HG03196 (cell line): Measurements from ENCODE around the gene DLG3.
"Not testable (repeated sequence)": the region's sequence is repeated elsewhere in the genome, so short reads cannot be mapped to it uniquely, and the experiment has no call there.

ENCODE experiments used
- ATAC-seq: cut with Tn5 transposase; IDR thresholded peaks from one replicate; pipeline ENCODE4 v1.9.1; 2021; ENCODE audit not compliant: unreplicated experiment

Gene DLG3

GRCh38 chrX:70509078-70509477 lies 64.4 kb downstream of the DLG3 start:
- ATAC-seq, result no peak

- not testable (repeated sequence) for ATAC-seq
Observed at GRCh38 chrX:70515270-70515669, 70.6 kb downstream of the DLG3 start.

GRCh38 chrX:70515692-70516091 lies 71.1 kb downstream of the DLG3 start:
- ATAC-seq, result not testable (repeated sequence)

- ATAC-seq, result no peak
Observed at GRCh38 chrX:70525733-70526132, 81.1 kb downstream of the DLG3 start.

- no peak for ATAC-seq
Observed at GRCh38 chrX:70527053-70527452, 82.4 kb downstream of the DLG3 start.

- no peak for ATAC-seq
Observed at GRCh38 chrX:70527610-70528345, 83.1 kb downstream of the DLG3 start.

- no peak for ATAC-seq
Observed at GRCh38 chrX:70535198-70535597, 90.6 kb downstream of the DLG3 start.

GRCh38 chrX:70549429-70549828 lies 104.8 kb downstream of the DLG3 start:
- ATAC-seq, result no peak

- no peak for ATAC-seq
Observed at GRCh38 chrX:70552130-70552704, 107.6 kb downstream of the DLG3 start.

GRCh38 chrX:70553516-70553915 lies 108.9 kb downstream of the DLG3 start:
- ATAC-seq, result peak; percentile 59

GRCh38 chrX:70554081-70554480 lies 109.4 kb downstream of the DLG3 start:
- no peak for ATAC-seq

GRCh38 chrX:70554523-70554922 lies 109.9 kb downstream of the DLG3 start:
- ATAC-seq, result no peak

- no peak for ATAC-seq
Observed at GRCh38 chrX:70554948-70555347, 110.3 kb downstream of the DLG3 start.
